GM21423 (cell line): ENCODE data around the gene RASSF8.

Source experiments
- ATAC-seq: cut with Tn5 transposase; IDR thresholded peaks from one replicate; pipeline ENCODE4 v1.9.1; 2021; ENCODE audit warnings: mild to moderate bottlenecking, moderate library complexity; ENCODE audit not compliant: unreplicated experiment

The RASSF8 gene

GRCh38 chr12:25960961-25961360 is 2.5 kb downstream of the RASSF8 start:
- ATAC-seq = no peak

GRCh38 chr12:25962932-25963525 is 4.5 kb downstream of the RASSF8 start:
- no peak for ATAC-seq

DNA sequence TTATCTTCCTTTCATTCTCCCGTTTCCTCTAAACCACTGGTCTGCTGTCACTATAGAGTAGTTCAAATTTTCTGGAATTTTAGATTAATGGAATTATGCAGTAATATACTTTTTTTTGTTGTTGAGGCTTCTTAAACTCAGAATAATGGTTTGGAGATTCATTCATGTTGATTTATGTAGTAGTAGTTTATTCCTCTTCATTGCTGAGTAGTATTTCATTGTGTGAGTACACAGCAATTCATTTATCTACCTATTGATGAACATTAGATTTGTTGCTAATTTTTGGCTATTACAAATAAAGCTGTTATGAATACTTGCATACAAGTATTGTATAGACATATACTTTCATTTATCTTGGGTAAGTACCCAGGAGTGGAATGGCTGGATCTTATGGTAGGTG is 7.2 kb downstream of the RASSF8 start:
- no peak for ATAC-seq

- no peak for ATAC-seq
These were observed 11.6 kb downstream of the RASSF8 start for GRCh38 chr12:25970082-25970481.

DNA sequence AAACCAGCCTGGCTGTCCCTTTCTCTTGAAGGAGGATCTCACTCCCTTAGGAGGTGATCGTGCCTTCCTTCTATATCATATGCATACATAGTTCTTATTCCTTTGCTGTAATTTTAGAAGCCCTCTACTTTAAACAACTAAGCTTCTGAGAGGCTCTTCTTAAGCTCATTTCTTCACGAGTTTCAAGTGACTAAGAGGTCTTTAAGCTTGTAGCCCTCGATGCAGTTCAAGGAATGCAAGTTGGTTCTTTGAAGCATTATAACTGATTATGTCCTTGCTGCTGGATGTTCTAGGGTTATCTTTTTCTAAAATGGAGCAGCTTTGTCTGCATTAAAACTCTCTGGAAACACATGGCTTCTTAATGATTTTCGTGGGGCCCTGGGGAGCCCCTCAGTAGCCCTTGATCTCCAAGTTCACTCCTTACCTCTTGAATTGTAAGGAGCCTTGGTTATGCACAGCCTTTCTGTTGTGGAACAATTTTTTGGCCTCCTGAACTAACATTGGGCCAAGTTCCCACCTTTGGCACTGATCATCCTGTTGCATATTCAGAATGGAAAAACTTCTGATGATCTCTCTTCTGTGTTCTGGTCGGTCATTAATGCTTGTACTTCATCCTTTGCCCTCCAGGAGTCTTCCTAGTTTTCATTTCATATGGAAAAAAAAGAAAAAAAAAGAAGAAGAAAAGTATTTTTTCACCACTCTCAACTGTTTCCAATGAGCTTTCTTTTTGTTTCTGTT is 12.6 kb downstream of the RASSF8 start:
- no peak for ATAC-seq

DNA sequence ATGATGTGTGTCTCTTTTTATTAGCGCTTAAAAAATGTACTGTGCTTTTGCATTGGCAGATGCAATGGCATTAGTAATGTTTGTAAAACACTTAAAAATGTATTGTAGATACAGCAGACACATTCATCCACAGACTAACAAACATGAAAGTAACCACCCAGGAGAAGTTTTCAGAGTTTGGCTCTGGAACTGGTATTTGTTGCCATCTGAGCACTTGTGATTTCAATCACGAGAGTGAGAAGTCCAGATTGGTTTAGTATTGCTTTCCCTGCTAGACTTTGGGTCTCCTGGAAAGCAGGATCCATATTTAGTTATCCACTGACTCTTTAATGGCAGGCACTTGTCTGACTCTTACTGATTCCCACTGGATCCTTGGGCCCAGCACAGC is 13.2 kb downstream of the RASSF8 start:
- ATAC-seq = no peak

GRCh38 chr12:25972783-25973182 is 14.3 kb downstream of the RASSF8 start:
- no peak for ATAC-seq

- ATAC-seq = no peak
These were observed 16.7 kb downstream of the RASSF8 start for GRCh38 chr12:25975179-25975578.

DNA sequence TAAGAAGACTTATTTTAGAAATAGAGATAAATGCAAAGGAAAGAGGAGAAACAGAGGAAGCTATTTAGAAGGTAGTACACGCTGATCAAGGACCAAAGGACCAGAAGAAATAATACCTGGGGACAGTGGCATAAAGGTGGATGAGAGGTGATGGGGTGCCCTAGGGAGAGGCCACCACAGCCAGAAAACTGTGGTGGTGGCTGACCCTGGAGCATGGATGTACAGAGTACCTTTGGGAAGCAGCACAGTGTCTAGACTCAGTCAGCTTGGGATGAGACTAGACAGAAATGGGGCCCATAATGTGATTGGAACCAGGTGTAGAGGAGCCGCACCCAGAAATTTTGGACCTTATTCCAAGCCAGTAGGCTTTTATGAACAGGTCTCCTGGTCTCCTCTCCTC is 17.2 kb downstream of the RASSF8 start:
- ATAC-seq = no peak

GRCh38 chr12:25976289-25976688 is 17.8 kb downstream of the RASSF8 start:
- no peak for ATAC-seq

GRCh38 chr12:25977047-25977446 is 18.6 kb downstream of the RASSF8 start:
- ATAC-seq = no peak

DNA sequence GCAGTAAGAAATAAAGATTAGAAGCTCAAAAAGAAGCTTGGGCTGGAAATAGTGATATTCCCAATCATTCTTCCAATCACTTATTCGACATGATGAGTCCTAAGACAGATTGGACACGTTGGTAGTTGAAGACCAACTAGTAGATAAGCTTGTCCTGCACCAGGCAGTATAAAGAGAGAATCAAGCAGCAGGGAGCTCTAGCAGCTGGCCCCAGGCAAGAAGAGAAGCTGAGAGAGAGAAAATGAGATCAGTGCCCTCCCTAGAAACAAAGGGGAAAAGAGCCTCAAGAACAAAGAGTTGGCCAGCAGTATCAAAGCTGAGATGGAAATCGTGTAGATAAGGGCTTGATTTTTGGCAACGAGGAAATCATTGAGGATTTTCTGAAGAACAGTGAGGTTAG is 20.6 kb downstream of the RASSF8 start:
- ATAC-seq = no peak

- ATAC-seq = no peak
These were observed 21.1 kb downstream of the RASSF8 start for GRCh38 chr12:25979563-25979962.

GRCh38 chr12:25980035-25980434 is 21.6 kb downstream of the RASSF8 start:
- ATAC-seq = no peak

DNA sequence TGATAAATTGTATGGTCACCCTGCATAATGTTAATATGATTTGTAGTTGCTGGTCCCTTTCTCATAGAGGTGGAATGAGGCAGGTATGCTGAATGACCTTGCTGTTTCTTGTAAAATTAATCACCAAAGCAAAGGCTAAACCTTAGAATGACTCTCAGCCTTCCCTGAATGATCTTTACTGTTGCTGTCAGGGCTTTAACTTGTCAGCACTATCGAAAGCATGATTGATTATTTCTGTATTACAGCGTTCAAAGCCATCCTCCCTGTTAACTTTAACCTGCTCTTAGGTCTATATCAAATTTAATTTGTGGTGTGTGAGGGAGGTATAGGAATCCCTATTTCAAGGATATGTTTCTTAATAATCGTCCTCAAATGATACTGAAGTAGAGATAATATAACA is 23.1 kb downstream of the RASSF8 start:
- ATAC-seq = no peak

- ATAC-seq = no peak
These were observed 23.9 kb downstream of the RASSF8 start for GRCh38 chr12:25982416-25982815.

- ATAC-seq = no peak
These were observed 25.1 kb downstream of the RASSF8 start for GRCh38 chr12:25983625-25984024.

DNA sequence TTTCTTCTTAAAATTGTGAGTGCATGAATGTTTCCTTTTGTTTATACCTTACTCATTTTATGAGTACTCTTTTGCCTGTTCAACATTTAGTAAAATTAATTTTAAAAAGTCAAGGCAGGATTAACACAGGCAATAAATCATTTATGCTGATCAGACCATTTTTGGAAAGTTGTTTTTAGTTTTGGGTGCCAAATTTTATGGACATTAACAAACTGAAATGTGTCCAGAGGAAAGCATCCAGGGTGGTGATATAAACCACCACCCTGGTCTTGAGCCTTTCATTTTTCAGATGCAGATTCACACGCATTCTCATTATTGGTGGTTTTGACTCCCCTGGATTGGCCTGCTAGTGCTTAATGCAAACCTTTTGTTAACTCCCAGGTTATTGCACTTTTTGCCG is 26.3 kb downstream of the RASSF8 start:
- no peak for ATAC-seq

- ATAC-seq = no peak
These were observed 27.1 kb downstream of the RASSF8 start for GRCh38 chr12:25985316-25986175.

DNA sequence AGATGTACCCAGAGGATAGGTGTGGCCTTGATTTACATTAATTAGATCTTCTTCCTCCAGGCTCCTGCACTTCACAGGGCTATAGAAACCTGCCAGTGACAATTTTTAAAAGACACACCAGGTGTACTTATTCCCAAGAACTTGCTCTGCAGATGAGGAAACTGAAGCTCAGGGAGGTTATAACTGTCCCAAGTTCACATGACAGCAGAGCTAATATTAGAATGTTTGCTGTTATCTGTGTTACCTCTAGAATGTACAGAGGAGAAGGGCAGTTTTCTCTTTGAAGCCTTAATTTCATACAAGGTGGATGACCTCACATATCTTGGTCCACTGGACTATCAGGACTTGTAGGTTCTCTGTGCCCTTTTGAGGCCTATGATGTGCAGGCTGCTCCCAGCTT is 27.7 kb downstream of the RASSF8 start:
- ATAC-seq = no peak

DNA sequence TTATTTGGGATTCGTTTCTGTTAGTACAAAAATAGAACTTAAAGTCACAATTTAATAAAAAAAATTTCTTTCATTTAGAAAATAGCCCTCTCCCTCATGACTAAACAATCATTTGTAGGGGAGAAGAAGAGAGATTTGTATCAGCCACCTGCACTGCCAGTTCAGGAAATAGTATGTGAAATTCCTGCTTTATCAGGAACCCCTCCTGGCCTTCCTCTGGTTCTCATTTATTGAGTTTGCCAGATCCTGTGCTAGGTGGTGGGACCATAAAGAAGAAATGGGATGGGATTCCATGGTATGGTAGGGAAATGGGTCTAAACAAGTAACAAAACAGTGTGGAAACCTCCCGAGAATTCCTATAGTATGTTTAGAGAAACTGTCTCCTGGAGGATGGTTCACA is 30.0 kb downstream of the RASSF8 start:
- no peak for ATAC-seq

DNA sequence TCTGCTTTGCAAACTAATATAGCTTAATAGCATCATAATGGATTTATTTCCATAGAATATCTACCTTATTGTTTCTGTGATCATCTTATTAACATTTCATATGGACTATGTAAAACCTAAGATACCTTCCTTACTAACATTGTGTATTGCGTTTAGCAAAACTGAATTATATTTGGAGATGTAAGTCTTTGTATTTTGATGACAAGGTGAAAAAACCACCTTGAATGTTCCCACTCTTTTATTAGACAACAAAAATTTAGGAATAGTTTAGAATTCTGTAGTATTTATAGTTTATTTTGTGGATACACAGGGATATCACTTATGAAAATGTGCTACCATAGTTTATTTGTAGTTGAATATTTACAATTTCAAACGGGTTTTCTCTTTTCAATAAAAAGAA is 32.0 kb downstream of the RASSF8 start:
- ATAC-seq = no peak
